22Rv1 (cell line): ENCODE data around the gene EDEM2.

Experiments used
- ZFX ChIP-seq: fragments of 450-650 bp; IDR thresholded peaks from 2 replicates; pipeline ENCODE4 v1.6.1; 2017; ENCODE audit warnings: antibody characterized with exemption, borderline replicate concordance
- TF ChIP-seq, protein P1 (sequence below): fragments of 450-650 bp; IDR thresholded peaks from 2 replicates; pipeline ENCODE4 v1.5.1; 2017; ENCODE audit warnings: mild to moderate bottlenecking

DNA sequence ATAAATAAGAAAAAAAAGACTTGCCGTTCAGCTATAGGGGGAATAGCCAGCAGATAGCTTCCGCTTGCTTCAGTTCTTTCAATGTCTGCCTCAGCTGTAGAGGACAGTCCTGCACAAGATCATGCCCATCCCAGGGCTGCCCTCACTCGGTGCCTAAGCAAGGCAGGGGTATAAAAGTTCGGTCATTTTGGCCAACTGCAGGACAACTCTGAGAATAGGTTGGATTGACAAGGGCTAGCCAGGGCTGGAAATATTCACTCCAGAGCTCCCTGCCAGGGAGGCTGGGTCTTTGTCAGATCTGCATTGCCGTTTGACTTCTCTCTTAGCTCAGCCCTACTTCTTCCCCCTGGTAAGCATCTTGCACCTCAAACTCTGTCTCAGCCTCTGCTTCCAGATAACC, 33.1 kb upstream of the EDEM2 start:
- TF ChIP-seq, protein P1, sequence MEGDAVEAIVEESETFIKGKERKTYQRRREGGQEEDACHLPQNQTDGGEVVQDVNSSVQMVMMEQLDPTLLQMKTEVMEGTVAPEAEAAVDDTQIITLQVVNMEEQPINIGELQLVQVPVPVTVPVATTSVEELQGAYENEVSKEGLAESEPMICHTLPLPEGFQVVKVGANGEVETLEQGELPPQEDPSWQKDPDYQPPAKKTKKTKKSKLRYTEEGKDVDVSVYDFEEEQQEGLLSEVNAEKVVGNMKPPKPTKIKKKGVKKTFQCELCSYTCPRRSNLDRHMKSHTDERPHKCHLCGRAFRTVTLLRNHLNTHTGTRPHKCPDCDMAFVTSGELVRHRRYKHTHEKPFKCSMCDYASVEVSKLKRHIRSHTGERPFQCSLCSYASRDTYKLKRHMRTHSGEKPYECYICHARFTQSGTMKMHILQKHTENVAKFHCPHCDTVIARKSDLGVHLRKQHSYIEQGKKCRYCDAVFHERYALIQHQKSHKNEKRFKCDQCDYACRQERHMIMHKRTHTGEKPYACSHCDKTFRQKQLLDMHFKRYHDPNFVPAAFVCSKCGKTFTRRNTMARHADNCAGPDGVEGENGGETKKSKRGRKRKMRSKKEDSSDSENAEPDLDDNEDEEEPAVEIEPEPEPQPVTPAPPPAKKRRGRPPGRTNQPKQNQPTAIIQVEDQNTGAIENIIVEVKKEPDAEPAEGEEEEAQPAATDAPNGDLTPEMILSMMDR, result no peak
- no peak for TF ChIP-seq ZFX
